OCI-LY1 (cell line): Measurements from ENCODE around the gene MADD.

Experiments used
- H2AFZ ChIP-seq: fragments of 200-600 bp; sonication (generic), shearing (Covaris generic); 2 replicates; pipeline ENCODE4 v1.6.0; 2014; ENCODE audit warnings: antibody characterized with exemption, mild to moderate bottlenecking, low read length
- H3F3A ChIP-seq: fragments of 200-600 bp; sonication (generic), shearing (Covaris generic); 2 replicates; pipeline ENCODE4 v1.6.0; 2014; ENCODE audit warnings: mild to moderate bottlenecking, antibody characterized with exemption, low read length, moderate library complexity; ENCODE audit not compliant: insufficient read depth
- H3K27ac ChIP-seq: fragments of 200-600 bp; sonication (generic); 2 replicates; pipeline ENCODE4 v1.5.1; 2014; ENCODE audit warnings: low read length, mixed run types, mild to moderate bottlenecking, low read depth; ENCODE audit not compliant: poor library complexity, severe bottlenecking
- H3K27me3 ChIP-seq: fragments of 200-600 bp; sonication (generic); 2 replicates; pipeline ENCODE4 v1.6.0; 2014; ENCODE audit warnings: antibody characterized with exemption, mild to moderate bottlenecking, low read length, moderate library complexity; ENCODE audit not compliant: insufficient read depth
- H3K36me3 ChIP-seq: fragments of 200-600 bp; sonication (generic); 2 replicates; pipeline ENCODE4 v1.6.1; 2014; ENCODE audit warnings: mild to moderate bottlenecking, antibody characterized with exemption, low read length, moderate library complexity, mixed read lengths; ENCODE audit not compliant: insufficient read depth
- H3K4me1 ChIP-seq: fragments of 200-600 bp; sonication (generic); 2 replicates; pipeline ENCODE4 v1.5.1; 2014; ENCODE audit warnings: mild to moderate bottlenecking, low read length, moderate library complexity; ENCODE audit not compliant: insufficient read depth, severe bottlenecking
- H3K4me2 ChIP-seq: fragments of 200-600 bp; sonication (generic), shearing (Covaris generic); 2 replicates; pipeline ENCODE4 v1.6.1; 2014; ENCODE audit warnings: low read length
- H3K4me3 ChIP-seq: fragments of 200-600 bp; sonication (generic); 2 replicates; pipeline ENCODE4 v1.5.1; 2014; ENCODE audit warnings: low read length, low read depth, mild to moderate bottlenecking, mixed read lengths; ENCODE audit not compliant: poor library complexity, severe bottlenecking
- H3K79me2 ChIP-seq: fragments of 200-600 bp; shearing (Covaris generic); 2 replicates; pipeline ENCODE4 v1.6.1; 2016; ENCODE audit warnings: mixed run types, low read length, mixed read lengths; ENCODE audit not compliant: insufficient read depth
- H3K9ac ChIP-seq: fragments of 200-600 bp; sonication (generic), shearing (Covaris generic); 2 replicates; pipeline ENCODE4 v1.6.1; 2014; ENCODE audit warnings: mild to moderate bottlenecking, low read length, mixed read lengths
- H3K9me2 ChIP-seq: fragments of 200-600 bp; sonication (generic), shearing (Covaris generic); 2 replicates; pipeline ENCODE4 v1.6.1; 2014; ENCODE audit warnings: low read depth, mild to moderate bottlenecking, low read length, mixed read lengths
- H3K9me3 ChIP-seq: fragments of 200-600 bp; shearing (Covaris generic); 2 replicates; pipeline ENCODE4 v1.6.1; 2014; ENCODE audit warnings: low read length, mixed read lengths
- H4K20me1 ChIP-seq: fragments of 200-600 bp; sonication (generic), shearing (Covaris generic); 2 replicates; pipeline ENCODE4 v1.6.0; 2016; ENCODE audit warnings: mild to moderate bottlenecking, low read length; ENCODE audit not compliant: insufficient read depth
- CTCF ChIP-seq: fragments of 200-600 bp; sonication (generic), shearing (Covaris generic); IDR thresholded peaks from 2 replicates; pipeline ENCODE4 v1.5.1; 2017; ENCODE audit warnings: mild to moderate bottlenecking, antibody characterized with exemption, low read length, moderate library complexity, mixed read lengths
- EZH2 ChIP-seq: fragments of 200-600 bp; sonication (generic), shearing (Covaris generic); IDR thresholded peaks from 2 replicates; pipeline ENCODE4 v1.8.0; 2017; ENCODE audit warnings: borderline replicate concordance, mixed run types, mild to moderate bottlenecking, antibody characterized with exemption, low read length, moderate library complexity, mixed read lengths

The MADD gene

GRCh38 chr11:47372422-47372821 lies 102.5 kb downstream of the MADD start:
- Histone ChIP-seq H3F3A (no peaks in the 10 kb centered on the region), H3K27ac (no peak overlapping the region), H3K79me2 (peaks cover 11% of the 10 kb centered on the region; the same call in 1 of the 2 replicates), H4K20me1 (no peaks in the 10 kb centered on the region), H3K36me3 (peaks cover 62% of the 10 kb centered on the region), H3K27me3 (no peaks in the 10 kb centered on the region), H3K4me2 (no peak overlapping the region), H3K4me1 (peaks cover 34% of the 10 kb centered on the region), H3K4me3 (no peak overlapping the region), H3K9me2 (no peaks in the 10 kb centered on the region), H3K9ac (no peak overlapping the region), H2AFZ (no peak overlapping the region), H3K9me3 (no peaks in the 10 kb centered on the region)
- TF ChIP-seq EZH2 = no peak
- TF ChIP-seq CTCF = no peak

- no peak overlapping the region for H3K4me3 ChIP-seq
- H3F3A ChIP-seq = no peaks in the 10 kb centered on the region
- no peaks in the 10 kb centered on the region for H3K27me3 ChIP-seq
- peaks cover 44% of the 10 kb centered on the region for H3K4me1 ChIP-seq
- no peak overlapping the region for H2AFZ ChIP-seq
- peaks cover 48% of the 10 kb centered on the region for H3K36me3 ChIP-seq
- H3K27ac ChIP-seq = peak overlapping the region; percentile 90
- no peaks in the 10 kb centered on the region for H3K9me2 ChIP-seq
- peak overlapping the region; percentile 71; the same call in 1 of the 2 replicates for H3K4me2 ChIP-seq
- no peaks in the 10 kb centered on the region for H3K9me3 ChIP-seq
- TF ChIP-seq EZH2 (no peak), CTCF (peak; percentile 97)
- H4K20me1 ChIP-seq = no peaks in the 10 kb centered on the region
- peaks cover 19% of the 10 kb centered on the region; the same call in 1 of the 2 replicates for H3K79me2 ChIP-seq
- H3K9ac ChIP-seq = peak overlapping the region; percentile 4; the same call in 1 of the 2 replicates
Measured at GRCh38 chr11:47373876-47374719, 104.2 kb downstream of the MADD start.

- no peaks in the 10 kb centered on the region for H4K20me1 ChIP-seq
- H3K36me3 ChIP-seq = peaks cover 42% of the 10 kb centered on the region
Measured at GRCh38 chr11:47374720-47375019, 104.7 kb downstream of the MADD start.

More at GRCh38 chr11:47374720-47375019, 104.7 kb downstream of the MADD start:
- peak overlapping the region; percentile 90 for H3K27ac ChIP-seq
- H3K9me2 ChIP-seq = no peaks in the 10 kb centered on the region
- peaks cover 45% of the 10 kb centered on the region for H3K4me1 ChIP-seq
- H3K9ac ChIP-seq = no peak overlapping the region; the same call in 1 of the 2 replicates
- TF ChIP-seq CTCF = no peak
- H3K4me3 ChIP-seq = no peak overlapping the region
- no peaks in the 10 kb centered on the region for H3K9me3 ChIP-seq
- H3K27me3 ChIP-seq = no peaks in the 10 kb centered on the region
- H3K79me2 ChIP-seq = peaks cover 15% of the 10 kb centered on the region; the same call in 1 of the 2 replicates
- H2AFZ ChIP-seq = no peak overlapping the region
- no peaks in the 10 kb centered on the region for H3F3A ChIP-seq
- H3K4me2 ChIP-seq = peak overlapping the region; percentile 71; the same call in 1 of the 2 replicates
